ENCODE measurements around the gene PTGFR.

Gene PTGFR

GRCh38 chr1:78464449-78464891, 26.3 kb upstream of the PTGFR start:
- Histone ChIP-seq H3K27me3 (ENCODE audit: low read length) (no peaks in the 10 kb centered on the region), H3K27ac (ENCODE audit: low read depth, low read length) (no peak overlapping the region), H3K9me2 (replicated peaks; ENCODE audit: insufficient read depth, low read length) (no peaks in the 10 kb centered on the region), H3K9ac (ENCODE audit: low read length) (no peak overlapping the region), H3K4me2 (ENCODE audit: low read depth, low read length, poor library complexity, severe bottlenecking) (no peak overlapping the region), H2AFZ (ENCODE audit: low read depth, low read length, severe bottlenecking) (no peak overlapping the region), H3K79me2 (ENCODE audit: insufficient read depth, low read length) (no peaks in the 10 kb centered on the region), H4K20me1 (ENCODE audit: low read depth, low read length) (no peaks in the 10 kb centered on the region), H3K4me3 (ENCODE audit: insufficient read depth, low read length, poor library complexity, severe bottlenecking) (no peak overlapping the region), H3K36me3 (ENCODE audit: low read length) (no peaks in the 10 kb centered on the region), H3F3A (ENCODE audit: insufficient read depth) (no peaks in the 10 kb centered on the region), H3K9me3 (ENCODE audit: insufficient read depth, low read length) (no peaks in the 10 kb centered on the region)
- TF ChIP-seq EZH2phosphoT487 (conservative IDR thresholded peaks at IDR 0.05; ENCODE audit: low read length) = no peak
- TF ChIP-seq CTCF (IDR thresholded peaks at IDR 0.05; ENCODE audit: insufficient read depth, low read length, poor library complexity, severe bottlenecking) = no peak

GRCh38 chr1:78465143-78465542, 25.6 kb upstream of the PTGFR start:
- no peak overlapping the region for H3K4me2 ChIP-seq (ENCODE audit: low read depth, low read length, poor library complexity, severe bottlenecking)
- no peaks in the 10 kb centered on the region for H3K27me3 ChIP-seq (ENCODE audit: low read length)
- no peaks in the 10 kb centered on the region for H3K79me2 ChIP-seq (ENCODE audit: insufficient read depth, low read length)
- no peak overlapping the region for H2AFZ ChIP-seq (ENCODE audit: low read depth, low read length, severe bottlenecking)
- no peaks in the 10 kb centered on the region for H3K9me2 ChIP-seq (replicated peaks; ENCODE audit: insufficient read depth, low read length)
- no peak overlapping the region for H3K4me3 ChIP-seq (ENCODE audit: insufficient read depth, low read length, poor library complexity, severe bottlenecking)
- H4K20me1 ChIP-seq (ENCODE audit: low read depth, low read length) = no peaks in the 10 kb centered on the region
- H3K9ac ChIP-seq (ENCODE audit: low read length) = no peak overlapping the region
- no peaks in the 10 kb centered on the region for H3K9me3 ChIP-seq (ENCODE audit: insufficient read depth, low read length)
- no peak for TF ChIP-seq CTCF (IDR thresholded peaks at IDR 0.05; ENCODE audit: insufficient read depth, low read length, poor library complexity, severe bottlenecking)
- no peak for TF ChIP-seq EZH2phosphoT487 (conservative IDR thresholded peaks at IDR 0.05; ENCODE audit: low read length)
- no peaks in the 10 kb centered on the region for H3K36me3 ChIP-seq (ENCODE audit: low read length)
- no peak overlapping the region for H3K27ac ChIP-seq (ENCODE audit: low read depth, low read length)
- H3F3A ChIP-seq (ENCODE audit: insufficient read depth) = no peaks in the 10 kb centered on the region

GRCh38 chr1:78468521-78468920, 22.3 kb upstream of the PTGFR start:
- Histone ChIP-seq H3K79me2 (ENCODE audit: insufficient read depth, low read length) (no peaks in the 10 kb centered on the region), H3K9me2 (replicated peaks; ENCODE audit: insufficient read depth, low read length) (no peaks in the 10 kb centered on the region), H3K9me3 (ENCODE audit: insufficient read depth, low read length) (no peaks in the 10 kb centered on the region), H3K36me3 (ENCODE audit: low read length) (no peaks in the 10 kb centered on the region), H3K4me3 (ENCODE audit: insufficient read depth, low read length, poor library complexity, severe bottlenecking) (no peak overlapping the region), H3K27me3 (ENCODE audit: low read length) (no peaks in the 10 kb centered on the region), H2AFZ (ENCODE audit: low read depth, low read length, severe bottlenecking) (no peak overlapping the region), H3K9ac (ENCODE audit: low read length) (no peak overlapping the region), H3K4me2 (ENCODE audit: low read depth, low read length, poor library complexity, severe bottlenecking) (no peak overlapping the region), H3F3A (ENCODE audit: insufficient read depth) (no peaks in the 10 kb centered on the region), H4K20me1 (ENCODE audit: low read depth, low read length) (no peaks in the 10 kb centered on the region), H3K27ac (ENCODE audit: low read depth, low read length) (no peak overlapping the region)
- TF ChIP-seq EZH2phosphoT487 (conservative IDR thresholded peaks at IDR 0.05; ENCODE audit: low read length) (no peak), CTCF (IDR thresholded peaks at IDR 0.05; ENCODE audit: insufficient read depth, low read length, poor library complexity, severe bottlenecking) (no peak)
